ENCODE data around the gene PDGFRB.

GRCh38 chr5:150120617-150121447 lies 34.8 kb downstream of the PDGFRB start:
- TF ChIP-seq, protein P1, sequence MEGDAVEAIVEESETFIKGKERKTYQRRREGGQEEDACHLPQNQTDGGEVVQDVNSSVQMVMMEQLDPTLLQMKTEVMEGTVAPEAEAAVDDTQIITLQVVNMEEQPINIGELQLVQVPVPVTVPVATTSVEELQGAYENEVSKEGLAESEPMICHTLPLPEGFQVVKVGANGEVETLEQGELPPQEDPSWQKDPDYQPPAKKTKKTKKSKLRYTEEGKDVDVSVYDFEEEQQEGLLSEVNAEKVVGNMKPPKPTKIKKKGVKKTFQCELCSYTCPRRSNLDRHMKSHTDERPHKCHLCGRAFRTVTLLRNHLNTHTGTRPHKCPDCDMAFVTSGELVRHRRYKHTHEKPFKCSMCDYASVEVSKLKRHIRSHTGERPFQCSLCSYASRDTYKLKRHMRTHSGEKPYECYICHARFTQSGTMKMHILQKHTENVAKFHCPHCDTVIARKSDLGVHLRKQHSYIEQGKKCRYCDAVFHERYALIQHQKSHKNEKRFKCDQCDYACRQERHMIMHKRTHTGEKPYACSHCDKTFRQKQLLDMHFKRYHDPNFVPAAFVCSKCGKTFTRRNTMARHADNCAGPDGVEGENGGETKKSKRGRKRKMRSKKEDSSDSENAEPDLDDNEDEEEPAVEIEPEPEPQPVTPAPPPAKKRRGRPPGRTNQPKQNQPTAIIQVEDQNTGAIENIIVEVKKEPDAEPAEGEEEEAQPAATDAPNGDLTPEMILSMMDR (IDR thresholded peaks at IDR 0.05; ENCODE audit: insufficient read depth, low read length), result no peak
- no peak for TF ChIP-seq POLR2AphosphoS5 (IDR thresholded peaks at IDR 0.05; ENCODE audit: low read depth)
- no peak for TF ChIP-seq REST (IDR thresholded peaks at IDR 0.05; ENCODE audit: insufficient replicate concordance, low read depth)

All from HL-60 (cell line).